Adrenal gland (tissue), 12 donors: ENCODE measurements around the gene GPRIN2. TPM values are rescaled to one million over a fixed set of nuclear protein-coding genes. Genes with fewer than 3 reads are reported as not detected.
"Not testable (repeated sequence)": the region's sequence is repeated elsewhere in the genome, so short reads cannot be mapped to it uniquely, and the experiment has no call there.

Experiments used
- DNase-seq, 7 donors: peaks; one replicate each; pipeline ENCODE4 v3.0.0-alpha.2; 2019 to 2020
- H3K27ac ChIP-seq, 5 donors: fragments of 200-600 bp; sonication (generic) in 4 of 5; 1 replicate in 3 of 5; 2 replicates in 2 of 5; pipeline versions ENCODE4 v1.5.1 to v1.8.0; 2016 to 2020; ENCODE audit warnings: mild to moderate bottlenecking in 1 of 5
- H3K27me3 ChIP-seq: fragments of 200-600 bp; 2 replicates; pipeline ENCODE4 v1.8.0; 2021
- H3K36me3 ChIP-seq, 2 donors: fragments of 200-600 bp; replicated peaks in 1 of 2; 1 replicate in 1 of 2; 2 replicates in 1 of 2; pipeline versions ENCODE4 v1.5.1 to v1.8.0; 2018 to 2022
- H3K4me1 ChIP-seq, 2 donors: fragments of 200-600 bp; replicated peaks in 1 of 2; 1 replicate in 1 of 2; 2 replicates in 1 of 2; pipeline versions ENCODE4 v1.5.1 to v1.8.0; 2018 to 2021
- H3K4me3 ChIP-seq, 4 donors: fragments of 200-600 bp; sonication (generic) in 3 of 4; one replicate each; pipeline ENCODE4 v1.5.1; 2016 to 2018
- H3K9me3 ChIP-seq, 3 donors: fragments of 200-600 bp; sonication (generic) in 1 of 3; replicated peaks in 1 of 3; 1 replicate in 2 of 3; 2 replicates in 1 of 3; pipeline versions ENCODE4 v1.5.1 to v1.8.0; 2016 to 2021
- WGBS, 4 donors: extraction: QIAGEN DNeasy Blood & Tissue Kit in 2 of 4; methylation state at CpG; one replicate each; pipeline versions ENCODE4 v1.1.5 to v1.1.7; 2013 to 2017; 5-methylcytosine and 5-hydroxymethylcytosine counted together
- intact Hi-C, 2 donors: fragments of 100-400 bp; cut with DNase I; formaldehyde crosslinking; loops; one replicate each; pipeline versions ENCODE4 v1.14.1 to v1.15.0; 2022 to 2023
- polyA plus RNA-seq, 3 donors: library from polyadenylated mRNA; stranded (reverse); fragments of 200-250 nt in 2 of 3; fragments of 350-450 nt in 1 of 3; fragmentation: Illumina TruSeq in 1 of 3; extraction: RNeasy Lipid Tissue Mini Kit (QIAGEN cat#74804) in 1 of 3; gene quantifications; one replicate each; pipeline ENCODE4 v1.2.3, GENCODE V29; 2013 to 2014
- total RNA-seq, 9 donors: library from RNA; depleted of rRNA in 4 of 9; stranded (reverse); fragments of >200 nt in 4 of 9; fragments of 120-200 nt in 1 of 9; fragmentation: NEBNext Ultra II Directional in 1 of 9; extraction: Animal tissue kit (Norgen Biotek cat#: 25700) in 1 of 9; gene quantifications; one replicate each; pipeline versions ENCODE4 v1.1.0 to v1.2.4, GENCODE V29; 2013 to 2023
- donor health status: healthy with polysubstance abuse.
- donor health status: Bipolar disorder and iron deficiency.
- donor health status: DM: yes; HTN: yes; CAD: no.
- donor health status: DM: no; HTN: no; CAD: no.
- donor health status: DM: no; HTN: no; CAD: no.
- donor health status: DM: yes; HTN: yes; CAD: no.

Gene GPRIN2
- total and polyA plus RNA-seq, 12 donors: 0.17 to 0.56 (median 0.28) TPM; not detected in 7

- H3K4me3 ChIP-seq, H3K36me3 ChIP-seq, H3K4me1 ChIP-seq, intact Hi-C loops, H3K27ac ChIP-seq, H3K27me3 ChIP-seq, H3K9me3 ChIP-seq, DNase-seq: not testable (repeated sequence)
- no CpG with 5 or more reads among the region's 24 CpGs for WGBS, 4 donors
These were observed 31.1 kb upstream of the GPRIN2 start for GRCh38 chr10:46587546-46587945.

- H3K27ac ChIP-seq, H3K4me1 ChIP-seq, H3K36me3 ChIP-seq, H3K27me3 ChIP-seq, H3K4me3 ChIP-seq, DNase-seq, intact Hi-C loops, H3K9me3 ChIP-seq: not testable (repeated sequence)
- WGBS, 4 donors: no CpG with 5 or more reads among the region's 13 CpGs
These were observed 28.8 kb upstream of the GPRIN2 start for GRCh38 chr10:46585246-46585645.

- H3K27ac ChIP-seq, intact Hi-C loops, DNase-seq, H3K4me1 ChIP-seq, H3K36me3 ChIP-seq, H3K4me3 ChIP-seq, H3K9me3 ChIP-seq, H3K27me3 ChIP-seq: not testable (repeated sequence)
- whole genome bisulfite sequencing, 4 donors: 87 to 100% (median 88%) methylated on average over 2 to 6 of the region's 11 CpGs; no CpG with 5 or more reads in 1 of the 4 donors
These were observed 27.7 kb upstream of the GPRIN2 start for GRCh38 chr10:46584196-46584595.

- H3K27me3 ChIP-seq, intact Hi-C loops, H3K4me3 ChIP-seq, H3K27ac ChIP-seq, H3K36me3 ChIP-seq, H3K9me3 ChIP-seq, H3K4me1 ChIP-seq, DNase-seq: not testable (repeated sequence)
- WGBS, 4 donors: 43 to 77% methylated on average over 1 to 4 of the region's 11 CpGs; no CpG with 5 or more reads in 2 of the 4 donors
These were observed 26.1 kb upstream of the GPRIN2 start for GRCh38 chr10:46582568-46582967.

GRCh38 chr10:46581997-46582396 lies 25.5 kb upstream of the GPRIN2 start:
- H3K4me3 ChIP-seq, H3K27ac ChIP-seq, DNase-seq, intact Hi-C loops, H3K36me3 ChIP-seq, H3K9me3 ChIP-seq, H3K27me3 ChIP-seq, H3K4me1 ChIP-seq: not testable (repeated sequence)
- WGBS, 4 donors: 91 to 100% (median 94%) methylated on average over 1 to 5 of the region's 12 CpGs; no CpG with 5 or more reads in 1 of the 4 donors

- H3K4me3 ChIP-seq, H3K9me3 ChIP-seq, intact Hi-C loops, H3K36me3 ChIP-seq, H3K27me3 ChIP-seq, DNase-seq, H3K27ac ChIP-seq, H3K4me1 ChIP-seq: not testable (repeated sequence)
- WGBS, 4 donors: 38% methylated on average over 10 of the region's 21 CpGs; no CpG with 5 or more reads in 3 of the 4 donors
These were observed 22.9 kb upstream of the GPRIN2 start for GRCh38 chr10:46579378-46579777.

- H3K4me3 ChIP-seq, H3K27ac ChIP-seq, intact Hi-C loops, H3K4me1 ChIP-seq, H3K9me3 ChIP-seq, H3K36me3 ChIP-seq, DNase-seq, H3K27me3 ChIP-seq: not testable (repeated sequence)
- 0 to 1% methylated on average over 25 to 44 of the region's 68 CpGs; no CpG with 5 or more reads in 2 of the 4 donors for WGBS, 4 donors
These were observed 22.2 kb upstream of the GPRIN2 start, which contains the start of gene SYT15 for GRCh38 chr10:46578474-46579178. Gene SYT15, plus strand, starts transcription at chr10:46579128. Its CDS starts 41 bp downstream, at chr10:46579169.

- intact Hi-C loops, H3K4me3 ChIP-seq, H3K4me1 ChIP-seq, DNase-seq, H3K9me3 ChIP-seq, H3K36me3 ChIP-seq, H3K27ac ChIP-seq, H3K27me3 ChIP-seq: not testable (repeated sequence)
- WGBS, 4 donors: 28 to 50% (median 32%) methylated on average over 16 to 39 of the region's 50 CpGs; no CpG with 5 or more reads in 1 of the 4 donors
These were observed 21.4 kb upstream of the GPRIN2 start for GRCh38 chr10:46577624-46578473.

- H3K9me3 ChIP-seq, H3K4me3 ChIP-seq, H3K4me1 ChIP-seq, H3K27ac ChIP-seq, H3K36me3 ChIP-seq, DNase-seq, intact Hi-C loops, H3K27me3 ChIP-seq: not testable (repeated sequence)
- 60 to 69% methylated on average over 3 of the region's 4 CpGs; no CpG with 5 or more reads in 2 of the 4 donors for WGBS, 4 donors
These were observed 17.4 kb upstream of the GPRIN2 start for GRCh38 chr10:46573884-46574283.

GRCh38 chr10:46573314-46573713 lies 16.9 kb upstream of the GPRIN2 start:
- 48 to 55% (median 50%) methylated on average over 1 to 4 of the region's 5 CpGs for WGBS, 4 donors
- H3K27ac ChIP-seq, H3K4me3 ChIP-seq, DNase-seq, intact Hi-C loops, H3K36me3 ChIP-seq, H3K27me3 ChIP-seq, H3K4me1 ChIP-seq, H3K9me3 ChIP-seq: not testable (repeated sequence)

- H3K9me3 ChIP-seq, intact Hi-C loops, H3K4me3 ChIP-seq, H3K4me1 ChIP-seq, H3K27me3 ChIP-seq, H3K36me3 ChIP-seq, H3K27ac ChIP-seq: not testable (repeated sequence)
- DNase-seq: peak in 1 of 7 donors; percentile 13
- 40 to 67% methylated on average over 3 of the region's 4 CpGs; no CpG with 5 or more reads in 2 of the 4 donors for WGBS, 4 donors
These were observed 16.3 kb upstream of the GPRIN2 start for GRCh38 chr10:46572765-46573164.
